Type B pancreatic cell (in vitro differentiated cells): Measurements from ENCODE around the gene KIF17. TPM values are rescaled to one million over a fixed set of nuclear protein-coding genes. Genes with fewer than 3 reads are reported as not detected.

Experiments
- DNase-seq: peaks from one replicate; pipeline ENCODE4 v3.0.0; 2021; ENCODE audit warnings: mixed read lengths; ENCODE audit not compliant: unreplicated experiment; ENCODE audit errors: extremely low spot score
- H3K27ac Mint-ChIP-seq: 2 replicates; pipeline ENCODE4 v1.8.0; 2021; ENCODE audit warnings: mild to moderate bottlenecking, mixed read lengths
- H3K27me3 Mint-ChIP-seq: 2 replicates; pipeline ENCODE4 v1.8.0; 2021; ENCODE audit warnings: mixed read lengths
- H3K36me3 Mint-ChIP-seq: 2 replicates; pipeline ENCODE4 v1.8.0; 2021; ENCODE audit warnings: mixed read lengths
- H3K4me1 Mint-ChIP-seq: one replicate; pipeline ENCODE4 v1.8.0; 2021; ENCODE audit warnings: mixed read lengths; ENCODE audit not compliant: unreplicated experiment
- H3K4me3 Mint-ChIP-seq: 2 replicates; pipeline ENCODE4 v1.8.0; 2021; ENCODE audit warnings: mild to moderate bottlenecking, mixed read lengths
- H3K9me3 Mint-ChIP-seq: 2 replicates; pipeline ENCODE4 v1.8.0; 2021; ENCODE audit warnings: mixed read lengths
- total RNA-seq: library from RNA; stranded (reverse); gene quantifications from 2 replicates; pipeline ENCODE4 v1.2.1, GENCODE V29; 2021; ENCODE audit warnings: low replicate concordance
- TF ChIP-seq, protein P1 (sequence below): fragments of 200-600 bp; sonication (generic); conservative IDR thresholded peaks from 2 replicates; pipeline ENCODE4 v1.5.0; 2021; ENCODE audit warnings: antibody characterized with exemption, mild to moderate bottlenecking

The KIF17 gene
- total RNA-seq, 1 donor from 2014 or later, result 2.1 TPM

DNA sequence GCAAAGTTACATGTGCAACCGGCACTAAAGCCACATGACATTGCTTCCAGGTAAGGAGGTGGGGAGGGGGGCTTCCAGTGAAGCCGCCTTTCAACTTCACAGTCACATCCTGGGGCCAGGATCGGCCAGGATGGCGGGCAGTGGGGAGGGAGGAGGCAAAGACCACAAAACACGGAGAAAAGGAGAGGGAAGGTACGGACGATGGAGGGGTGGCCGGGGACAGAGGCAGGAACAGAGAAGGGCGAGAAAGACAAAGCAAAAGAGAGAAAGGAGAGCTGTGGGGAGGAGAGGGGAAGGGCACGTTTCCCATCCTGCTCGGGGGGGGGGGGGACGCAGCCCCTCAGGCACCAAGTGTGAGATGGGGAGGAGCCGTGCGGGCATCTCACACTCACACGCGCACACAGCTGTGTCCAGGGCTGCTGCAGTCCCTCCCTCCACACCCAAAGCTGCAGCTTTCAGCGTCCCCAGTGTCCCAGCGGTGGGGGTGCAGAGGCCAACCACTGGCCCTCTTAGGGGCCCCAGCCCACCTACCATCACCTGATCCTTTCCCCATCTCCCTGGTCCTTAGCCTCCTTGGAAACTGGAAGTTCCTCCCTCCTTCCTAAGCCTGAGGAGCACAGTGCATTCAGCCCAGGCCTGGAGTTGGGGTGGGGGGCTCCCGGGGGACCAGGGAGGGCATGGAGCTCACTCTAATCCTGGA lies 12.3 kb upstream of the KIF17 start:
- TF ChIP-seq, protein P1, sequence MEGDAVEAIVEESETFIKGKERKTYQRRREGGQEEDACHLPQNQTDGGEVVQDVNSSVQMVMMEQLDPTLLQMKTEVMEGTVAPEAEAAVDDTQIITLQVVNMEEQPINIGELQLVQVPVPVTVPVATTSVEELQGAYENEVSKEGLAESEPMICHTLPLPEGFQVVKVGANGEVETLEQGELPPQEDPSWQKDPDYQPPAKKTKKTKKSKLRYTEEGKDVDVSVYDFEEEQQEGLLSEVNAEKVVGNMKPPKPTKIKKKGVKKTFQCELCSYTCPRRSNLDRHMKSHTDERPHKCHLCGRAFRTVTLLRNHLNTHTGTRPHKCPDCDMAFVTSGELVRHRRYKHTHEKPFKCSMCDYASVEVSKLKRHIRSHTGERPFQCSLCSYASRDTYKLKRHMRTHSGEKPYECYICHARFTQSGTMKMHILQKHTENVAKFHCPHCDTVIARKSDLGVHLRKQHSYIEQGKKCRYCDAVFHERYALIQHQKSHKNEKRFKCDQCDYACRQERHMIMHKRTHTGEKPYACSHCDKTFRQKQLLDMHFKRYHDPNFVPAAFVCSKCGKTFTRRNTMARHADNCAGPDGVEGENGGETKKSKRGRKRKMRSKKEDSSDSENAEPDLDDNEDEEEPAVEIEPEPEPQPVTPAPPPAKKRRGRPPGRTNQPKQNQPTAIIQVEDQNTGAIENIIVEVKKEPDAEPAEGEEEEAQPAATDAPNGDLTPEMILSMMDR, result no peak
- no peaks in the 10 kb centered on the region for H3K36me3 Mint-ChIP-seq
- DNase-seq, result peak; percentile 45
- peak overlapping the region; percentile 62 for H3K27ac Mint-ChIP-seq
- peak overlapping the region; percentile 77 for H3K4me3 Mint-ChIP-seq
- H3K4me1 Mint-ChIP-seq, result peaks cover 8% of the 10 kb centered on the region
- H3K9me3 Mint-ChIP-seq, result no peaks in the 10 kb centered on the region
- peaks cover 53% of the 10 kb centered on the region for H3K27me3 Mint-ChIP-seq

DNA sequence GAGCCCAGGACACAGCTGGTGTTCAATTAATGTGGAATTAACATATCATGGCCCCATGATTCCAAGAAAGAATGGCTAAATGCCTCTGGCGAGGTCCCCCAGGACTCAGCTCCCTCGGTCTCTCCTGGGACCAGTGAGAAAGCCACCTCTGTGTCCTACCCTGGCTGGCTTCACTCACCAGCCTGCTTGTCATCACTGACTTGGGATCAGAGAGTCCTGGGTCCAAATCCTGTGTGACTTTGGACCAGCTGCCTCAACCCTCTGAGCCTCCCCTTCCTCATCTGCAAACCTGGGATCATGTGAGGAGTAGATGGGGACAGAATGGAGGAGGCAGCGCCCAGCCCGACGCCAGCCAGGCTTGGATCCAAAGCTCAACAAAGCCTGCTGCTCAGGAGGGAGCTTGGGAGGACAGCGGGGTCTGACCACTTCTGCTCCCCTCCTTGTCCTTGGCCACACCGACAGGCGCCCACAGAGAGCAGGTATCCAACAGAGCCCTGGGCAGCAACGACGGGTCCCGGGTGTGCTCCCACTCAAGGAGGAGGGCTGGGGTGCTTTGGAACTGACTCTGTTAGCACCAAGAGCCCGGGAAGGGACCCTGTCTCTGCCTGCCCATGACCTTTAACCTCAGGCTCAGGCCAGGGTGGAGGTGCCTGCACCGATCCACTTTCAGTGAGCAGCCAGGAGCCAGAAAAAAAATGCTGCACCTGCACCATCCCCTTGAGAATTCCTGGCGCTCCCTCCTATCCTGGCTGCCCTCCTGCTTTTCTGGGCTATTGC lies 11.5 kb upstream of the KIF17 start:
- peaks cover 8% of the 10 kb centered on the region for H3K4me1 Mint-ChIP-seq
- DNase-seq, result peak; percentile 66
- TF ChIP-seq, protein P1, result no peak
- H3K9me3 Mint-ChIP-seq, result no peaks in the 10 kb centered on the region
- peak overlapping the region; percentile 77 for H3K4me3 Mint-ChIP-seq
- H3K36me3 Mint-ChIP-seq, result no peaks in the 10 kb centered on the region
- H3K27me3 Mint-ChIP-seq, result peaks cover 53% of the 10 kb centered on the region
- H3K27ac Mint-ChIP-seq, result peak overlapping the region; percentile 62

DNA sequence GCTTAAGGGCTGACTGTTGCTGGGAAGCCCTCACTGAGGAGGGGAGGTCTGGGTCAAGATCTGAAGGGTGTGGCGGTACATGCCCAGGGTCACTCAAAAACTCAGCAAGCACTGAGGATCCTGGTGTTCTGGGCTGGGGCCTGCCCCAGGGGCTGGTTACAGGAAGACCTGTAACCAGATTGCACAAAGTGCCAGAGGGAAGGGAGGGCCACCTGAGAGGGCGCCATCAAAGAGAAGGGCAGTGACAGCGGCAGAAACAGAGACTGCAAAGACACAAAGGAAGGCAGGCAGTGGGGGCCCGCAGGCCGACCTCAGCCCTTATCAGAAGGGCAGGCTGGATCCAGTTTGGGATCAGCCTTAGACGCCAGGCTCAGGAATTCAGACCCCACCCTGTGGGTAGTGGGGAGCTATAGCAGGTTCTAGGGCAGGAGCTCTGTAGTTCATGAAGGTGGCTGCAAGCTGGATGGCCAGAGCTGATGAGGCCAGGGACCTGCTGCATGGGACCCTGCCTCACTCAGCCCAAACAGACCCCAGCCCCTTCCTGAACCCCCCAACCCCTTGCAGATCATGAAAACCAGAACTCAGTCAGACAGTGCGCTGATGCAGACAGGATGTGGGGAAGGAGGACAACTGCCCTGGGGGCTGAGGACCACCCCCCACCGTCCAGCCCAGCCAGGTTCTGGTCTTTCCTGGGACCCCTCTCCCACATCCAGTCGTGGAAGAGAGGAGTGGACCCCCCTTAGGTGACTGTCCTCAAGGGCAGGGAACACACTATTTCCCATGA lies 10.8 kb upstream of the KIF17 start:
- Mint-ChIP-seq H3K27me3 (peaks cover 47% of the 10 kb centered on the region), H3K27ac (peak overlapping the region; percentile 57), H3K4me1 (peaks cover 5% of the 10 kb centered on the region), H3K9me3 (no peaks in the 10 kb centered on the region), H3K36me3 (no peaks in the 10 kb centered on the region), H3K4me3 (peak overlapping the region; percentile 32)
- TF ChIP-seq, protein P1, result no peak
- peak; percentile 66 for DNase-seq

DNA sequence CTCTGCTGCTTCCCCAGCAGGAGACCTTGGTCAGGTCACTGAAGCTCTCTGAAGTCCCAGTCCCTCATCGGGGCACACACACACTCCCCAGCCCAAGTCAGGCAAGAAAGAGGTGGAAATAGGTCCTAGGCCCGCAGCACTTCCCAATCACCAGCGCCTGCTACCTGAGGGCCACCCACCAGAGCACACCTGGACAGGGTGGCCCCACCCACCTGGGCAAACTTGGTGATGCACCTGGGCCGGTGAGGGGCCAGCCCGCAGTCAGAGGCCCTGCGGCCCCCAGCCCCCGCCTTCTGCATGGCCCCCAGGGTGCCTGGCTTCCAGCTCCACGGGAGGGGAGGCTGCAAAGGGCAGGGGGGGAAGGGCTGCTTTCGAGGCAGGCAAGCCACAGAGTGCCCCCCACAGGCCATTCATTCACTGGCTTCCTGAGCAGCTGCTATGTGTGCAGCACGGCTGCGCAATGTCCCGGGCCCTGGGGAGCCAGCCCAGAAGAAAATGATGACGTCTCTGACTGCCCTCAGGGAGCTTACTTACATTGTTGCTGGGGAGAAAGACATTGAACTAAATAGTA lies 10.0 kb upstream of the KIF17 start:
- TF ChIP-seq, protein P1, result peak; percentile 28
- H3K27ac Mint-ChIP-seq, result peak overlapping the region; percentile 57
- H3K4me3 Mint-ChIP-seq, result peak overlapping the region; percentile 32
- no peaks in the 10 kb centered on the region for H3K36me3 Mint-ChIP-seq
- DNase-seq, result peak; percentile 65
- peaks cover 39% of the 10 kb centered on the region for H3K27me3 Mint-ChIP-seq
- no peaks in the 10 kb centered on the region for H3K9me3 Mint-ChIP-seq
- peaks cover 5% of the 10 kb centered on the region for H3K4me1 Mint-ChIP-seq

DNA sequence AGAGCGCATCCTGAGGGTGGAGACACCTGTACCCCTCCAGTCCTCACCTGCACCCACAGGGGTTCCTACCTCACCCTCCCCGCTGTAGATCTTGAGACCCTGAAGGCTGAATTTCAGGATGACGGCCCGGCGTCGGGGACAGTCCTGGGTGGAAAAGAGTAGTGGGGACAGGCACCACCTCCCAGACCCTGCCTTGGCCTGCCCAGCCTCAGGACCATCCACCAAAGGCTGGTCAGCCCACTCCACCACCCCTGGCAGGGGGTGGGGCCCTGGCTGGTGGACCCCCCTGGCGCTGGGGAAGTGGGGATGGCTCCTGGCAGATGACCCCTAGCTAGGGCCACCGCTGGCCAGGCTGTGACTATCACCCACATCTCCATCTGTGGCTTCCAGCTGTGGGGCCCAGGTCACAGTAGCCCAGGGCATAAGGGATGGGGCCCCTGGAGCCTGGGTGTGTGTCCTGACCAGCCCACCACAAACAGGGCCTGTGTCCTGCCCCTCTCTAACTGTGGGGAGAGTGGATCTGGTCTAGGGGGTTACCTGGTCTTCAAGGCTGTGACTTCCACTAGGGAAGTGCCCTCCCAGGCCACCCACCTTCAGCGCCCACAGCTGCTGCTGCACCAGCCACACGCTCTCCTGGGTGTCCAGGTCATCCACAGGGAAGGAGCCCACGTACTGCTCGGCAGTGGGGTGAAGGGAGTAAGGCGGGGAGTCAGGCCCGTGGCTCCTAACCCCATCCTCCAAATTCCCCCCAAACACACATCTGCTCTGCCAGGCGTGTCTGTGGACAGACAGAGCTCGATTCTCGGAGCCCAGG lies 9.3 kb upstream of the KIF17 start:
- peak; percentile 66 for DNase-seq
- no peak overlapping the region for H3K27ac Mint-ChIP-seq
- TF ChIP-seq, protein P1, result no peak
- no peaks in the 10 kb centered on the region for H3K9me3 Mint-ChIP-seq
- H3K4me1 Mint-ChIP-seq, result peaks cover 8% of the 10 kb centered on the region
- peaks cover 33% of the 10 kb centered on the region for H3K27me3 Mint-ChIP-seq
- no peaks in the 10 kb centered on the region for H3K36me3 Mint-ChIP-seq
- no peak overlapping the region for H3K4me3 Mint-ChIP-seq
